Fibroblast of skin of left quadriceps (primary cell): ENCODE data around the gene DTNA.

Source experiments
- DNase-seq, 2 experiments: peaks; one replicate each; pipeline ENCODE4 v3.0.0-alpha.2; 2013; ENCODE audit warnings: low read depth in 2 of 2

Gene DTNA

DNA sequence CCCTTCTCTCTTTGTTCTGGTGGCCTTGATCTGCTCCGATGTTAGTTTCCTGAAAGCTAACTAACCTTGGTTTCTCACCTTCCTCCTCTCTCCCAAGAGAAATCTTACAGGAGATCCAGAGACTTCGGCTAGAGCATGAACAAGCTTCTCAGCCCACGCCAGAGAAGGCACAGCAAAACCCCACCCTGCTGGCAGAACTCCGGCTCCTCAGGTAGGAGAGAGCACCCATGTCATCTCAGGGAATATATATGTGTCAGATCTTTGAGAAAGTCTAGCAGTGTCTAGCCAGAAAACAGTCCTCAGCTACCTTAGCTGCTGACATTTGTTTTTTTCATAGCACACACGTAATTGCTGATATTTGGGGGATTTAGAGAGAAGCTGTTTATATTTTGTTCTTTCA lies 148.1 kb downstream of the DTNA start:
- no peak for DNase-seq

DNA sequence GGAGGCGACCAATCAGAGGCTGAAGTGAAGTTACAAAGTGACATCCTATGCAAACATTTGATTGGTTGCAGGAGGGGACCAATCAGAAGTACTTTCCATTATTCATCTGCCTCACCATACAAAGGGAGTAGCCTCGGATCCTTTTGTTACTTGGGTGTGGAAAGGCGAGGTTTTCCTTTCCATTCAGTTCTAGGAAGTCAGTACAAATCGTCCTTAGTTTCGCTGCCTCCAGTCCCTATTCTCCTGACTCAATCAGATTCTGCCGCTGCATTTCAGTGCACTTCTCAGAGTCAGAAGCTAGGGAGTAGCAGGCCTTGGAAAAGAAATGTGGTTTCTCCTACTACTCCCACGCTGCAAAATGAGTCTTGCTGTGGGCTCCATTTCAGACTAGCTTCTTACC lies 149.4 kb downstream of the DTNA start:
- no peak for DNase-seq

DNA sequence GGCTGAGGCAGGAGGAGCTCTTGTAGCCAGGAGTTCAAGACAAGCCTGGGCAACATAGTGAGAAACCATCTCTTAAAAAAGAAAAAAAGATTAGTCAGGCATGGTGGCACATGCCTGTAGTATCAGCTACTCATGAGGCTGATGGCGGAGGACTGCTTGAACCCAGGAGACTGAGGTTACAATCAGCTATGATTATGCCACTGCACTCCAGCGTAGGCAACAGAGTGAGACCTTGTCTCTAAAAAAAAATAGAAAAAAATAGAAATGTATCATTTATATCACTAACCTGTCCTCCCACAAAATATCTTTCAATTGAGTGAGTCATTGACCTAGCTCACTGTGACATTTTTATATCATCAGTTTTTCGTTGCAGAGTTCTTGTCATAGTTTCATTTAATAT lies 152.5 kb downstream of the DTNA start:
- no peak for DNase-seq

DNA sequence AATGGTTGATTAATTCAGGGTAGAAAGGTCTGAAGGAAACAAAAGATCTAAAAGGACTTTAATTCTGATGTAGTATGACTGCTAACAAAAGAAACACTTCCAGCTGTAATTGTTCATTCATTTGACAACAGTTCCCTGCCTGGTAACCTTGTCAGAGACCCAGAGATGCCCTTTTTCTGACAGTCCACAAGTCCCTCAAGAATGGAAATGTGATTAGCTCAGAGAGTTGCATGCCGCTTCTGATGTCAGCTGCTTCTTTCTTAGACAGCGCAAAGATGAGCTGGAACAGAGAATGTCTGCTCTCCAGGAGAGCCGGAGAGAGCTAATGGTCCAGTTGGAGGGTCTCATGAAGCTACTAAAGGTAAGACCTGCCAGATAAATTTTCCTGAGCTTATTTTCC lies 153.6 kb downstream of the DTNA start:
- no peak for DNase-seq

DNA sequence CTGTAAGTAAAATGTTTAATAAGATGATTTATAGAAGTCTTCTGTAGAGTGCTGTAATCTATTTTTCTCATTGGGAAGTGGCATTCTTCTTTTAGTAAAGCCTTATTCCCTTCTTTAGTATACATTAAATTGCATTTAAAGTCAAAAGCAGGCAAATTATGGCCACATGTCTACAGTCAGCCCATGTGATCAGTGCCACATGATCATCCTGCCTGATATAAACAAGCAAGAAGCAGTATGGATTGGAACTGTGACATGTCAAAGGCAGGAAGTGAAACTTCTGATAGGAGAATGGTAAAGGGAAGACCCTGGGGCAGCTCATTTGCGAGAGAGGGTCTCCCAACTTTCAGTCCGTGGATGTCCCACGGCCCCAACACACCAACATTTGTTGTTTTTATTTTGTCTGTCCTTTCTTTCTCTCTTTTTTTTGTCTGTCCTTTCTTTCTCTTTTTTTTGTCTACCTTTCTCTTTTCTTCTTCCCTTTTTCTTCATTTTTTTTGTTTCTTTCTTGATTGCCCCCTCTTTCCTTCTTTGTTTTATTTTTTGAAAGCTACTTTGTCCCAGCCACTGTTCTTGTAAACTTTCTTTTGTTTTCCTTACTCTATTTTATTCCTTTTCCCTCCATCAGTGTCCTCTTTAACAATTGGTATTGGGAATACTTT lies 154.9 kb downstream of the DTNA start:
- DNase-seq = no peak

DNA sequence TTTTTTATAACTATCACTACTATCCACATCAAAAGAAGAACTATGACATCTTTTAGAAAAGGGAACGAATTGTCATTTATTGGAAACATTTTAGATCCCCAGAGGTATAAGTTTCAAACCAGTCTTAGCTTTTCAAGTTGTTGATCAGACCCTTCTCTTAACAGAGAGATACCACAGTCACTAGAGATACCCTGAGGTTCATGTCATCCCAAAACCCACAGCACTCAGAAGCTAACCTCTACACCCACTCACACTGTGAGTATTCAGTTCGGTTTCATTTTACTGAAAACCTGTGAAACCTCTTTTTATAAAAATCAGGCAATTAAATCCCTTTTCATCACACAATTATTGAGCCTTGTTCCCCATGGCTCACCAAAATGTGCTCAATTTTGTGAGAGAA lies 156.2 kb downstream of the DTNA start:
- no peak for DNase-seq

DNA sequence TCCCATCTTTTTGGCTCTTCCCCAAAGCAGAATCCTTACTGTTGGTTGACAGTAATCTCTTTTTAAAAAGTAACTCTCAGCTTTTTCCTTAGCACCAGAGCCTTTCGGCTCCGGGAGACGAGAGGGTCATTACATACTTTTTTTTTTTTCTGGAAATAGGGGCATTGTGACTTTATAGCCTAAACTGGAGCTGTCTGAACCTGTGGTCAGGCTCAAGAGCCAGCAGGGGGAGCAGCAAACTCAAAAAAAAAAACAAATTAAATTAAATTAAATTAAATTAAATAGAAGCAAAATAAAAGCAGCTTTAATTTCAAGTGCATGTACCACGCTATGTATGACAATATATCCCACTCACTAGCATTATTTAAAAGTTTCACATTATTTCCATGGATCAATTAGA lies 156.6 kb downstream of the DTNA start:
- DNase-seq = no peak

DNA sequence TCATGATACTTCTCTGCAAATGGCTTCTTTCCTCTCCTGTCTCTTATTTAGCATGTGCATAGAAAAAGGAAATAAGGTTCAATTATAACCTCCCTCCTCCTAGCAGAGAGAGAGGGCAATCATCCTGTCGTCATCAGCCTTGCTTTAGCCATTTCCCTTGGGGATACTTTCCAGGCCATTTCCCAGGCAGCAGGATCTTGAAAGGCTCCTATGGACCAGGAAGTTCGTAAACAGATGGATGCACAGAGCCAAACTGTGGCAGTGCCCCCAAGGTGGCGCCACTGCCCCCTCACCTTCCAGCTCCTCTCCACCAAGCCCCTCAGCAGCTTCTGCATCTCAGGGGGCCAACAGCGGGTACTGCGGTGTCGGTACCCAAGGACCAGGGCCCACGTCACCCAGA lies 157.4 kb downstream of the DTNA start:
- DNase-seq = no peak

DNA sequence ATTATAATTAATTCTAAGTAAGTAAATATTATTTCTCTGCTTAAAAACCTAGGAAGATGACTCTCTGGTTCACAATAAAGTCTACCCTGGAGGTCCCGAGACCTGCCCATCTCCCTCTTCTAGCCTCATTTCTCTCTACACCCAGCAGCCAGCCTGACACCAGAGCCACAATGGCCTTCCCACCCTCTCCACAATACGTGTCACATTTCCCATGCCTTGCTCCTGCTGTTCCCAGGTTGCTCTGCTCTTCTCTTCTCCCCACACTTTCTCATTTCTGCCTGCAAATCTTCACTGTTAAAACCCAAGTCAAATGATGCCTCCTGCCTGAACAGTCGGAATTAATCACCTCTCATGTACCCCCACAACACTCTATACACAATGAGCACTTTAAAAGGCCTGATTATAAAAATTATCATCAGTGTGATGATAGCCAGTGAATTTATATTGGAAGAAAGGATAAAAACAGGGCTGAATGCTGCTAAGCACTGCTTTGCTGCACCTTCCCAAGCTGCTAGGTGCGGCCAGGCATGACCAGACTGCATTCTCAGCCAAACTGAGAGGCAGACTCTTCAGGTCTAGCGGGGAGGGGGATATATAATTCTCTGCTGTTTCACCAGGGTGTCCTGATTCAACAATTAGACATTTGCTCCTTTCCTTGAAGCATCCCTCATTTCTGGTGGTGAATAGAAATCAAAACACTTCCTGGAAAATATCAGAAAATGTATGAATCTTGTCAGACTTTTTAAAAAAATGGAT lies 160.6 kb downstream of the DTNA start:
- no peak for DNase-seq

DNA sequence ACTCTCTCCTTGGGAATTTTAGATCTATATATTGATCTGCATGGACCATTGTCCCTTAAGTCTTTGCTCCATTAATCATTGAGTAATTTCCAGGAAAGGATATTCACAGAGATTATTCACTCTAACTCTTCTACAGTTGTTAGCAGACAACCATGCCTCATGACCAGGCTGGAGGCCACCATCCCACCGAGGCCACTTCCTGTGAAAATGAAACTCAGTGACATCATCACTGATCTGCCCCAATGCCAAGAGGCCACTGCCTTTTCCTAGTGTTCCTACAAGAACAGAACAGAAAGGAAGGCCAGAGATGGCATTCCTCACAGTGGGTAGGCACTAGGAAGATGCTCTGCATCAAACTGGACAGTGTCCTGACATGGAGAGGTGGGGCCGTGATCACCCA lies 161.3 kb downstream of the DTNA start:
- DNase-seq = no peak

DNA sequence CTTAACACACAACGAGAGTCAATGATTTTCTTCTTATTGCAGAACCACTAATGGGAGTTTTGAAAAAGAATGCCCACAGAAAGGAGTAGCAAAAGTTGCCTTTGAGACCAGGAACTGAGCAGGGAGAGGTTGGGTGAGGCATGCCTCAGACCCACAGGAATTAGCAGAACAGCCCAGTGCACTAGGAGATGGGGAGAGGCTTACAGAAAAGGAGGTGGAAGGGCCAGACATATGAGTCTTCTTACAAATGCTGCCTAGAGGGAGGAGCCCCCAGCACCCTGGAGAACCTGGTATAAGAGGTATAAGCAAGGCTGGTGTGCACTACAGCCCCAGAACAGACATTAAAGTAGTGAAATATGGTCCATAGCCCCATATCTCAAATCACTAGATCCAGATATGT lies 162.0 kb downstream of the DTNA start:
- no peak for DNase-seq

DNA sequence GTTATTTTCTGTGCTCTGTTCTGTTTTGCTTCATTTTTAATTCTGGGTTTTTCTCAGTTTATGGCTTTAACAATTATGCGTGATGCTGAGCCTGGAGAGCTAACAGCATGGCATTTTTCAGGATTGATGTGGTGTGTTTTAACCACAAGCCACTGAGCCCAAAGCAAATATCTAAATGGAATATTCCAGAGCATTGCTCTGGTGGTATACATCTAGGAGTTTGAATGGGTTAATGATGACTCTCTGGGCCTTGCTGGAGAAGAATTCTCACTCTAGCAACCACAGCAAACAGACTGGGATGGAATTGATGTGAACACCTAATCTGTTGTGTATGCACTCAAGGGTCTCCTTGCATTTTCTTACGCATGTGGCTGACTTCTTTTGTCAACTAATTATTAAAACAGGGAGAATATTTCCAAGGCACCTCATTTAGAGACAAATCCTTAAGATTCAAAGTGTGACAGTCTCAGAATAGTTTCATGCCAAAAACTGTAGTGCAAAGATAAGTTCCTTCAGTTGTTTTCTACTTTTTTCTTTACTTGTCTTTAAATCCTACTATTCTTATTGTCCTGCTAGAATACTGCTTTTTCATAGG lies 164.0 kb downstream of the DTNA start:
- DNase-seq = no peak

DNA sequence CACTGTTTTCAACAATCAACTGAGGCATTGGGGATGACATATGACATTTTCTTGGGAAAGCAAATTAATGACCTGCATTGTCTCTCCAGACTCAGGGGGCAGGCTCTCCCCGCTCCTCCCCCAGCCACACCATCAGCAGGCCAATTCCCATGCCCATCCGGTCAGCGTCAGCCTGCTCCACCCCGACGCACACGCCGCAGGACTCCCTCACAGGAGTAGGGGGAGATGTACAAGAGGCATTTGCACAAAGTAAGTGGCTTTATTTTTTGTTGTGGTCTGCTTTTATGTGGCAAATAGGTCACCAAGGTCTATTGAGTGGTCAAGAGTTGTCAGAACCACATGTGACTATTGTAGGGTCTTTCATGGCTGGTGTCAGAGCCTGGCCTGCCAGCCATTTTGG lies 165.1 kb downstream of the DTNA start:
- DNase-seq = no peak

DNA sequence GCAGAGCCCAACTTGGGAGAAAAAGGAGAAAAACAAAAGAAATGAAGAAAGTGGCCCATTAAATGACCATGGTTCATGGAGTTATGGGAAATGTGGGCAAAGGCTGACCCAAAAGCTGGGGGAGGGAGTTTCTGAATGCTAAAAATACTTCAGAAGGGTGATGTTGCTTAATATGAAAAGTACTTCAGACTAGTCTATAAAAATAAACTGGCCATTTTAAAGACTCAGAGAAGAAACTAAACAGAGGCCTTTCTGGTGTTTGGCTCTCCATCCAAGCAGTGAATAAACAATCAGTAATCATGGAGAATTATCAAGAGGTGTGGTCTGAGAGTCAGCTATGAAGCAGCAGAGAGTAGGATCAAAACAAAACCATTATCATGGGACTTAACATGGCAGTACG lies 170.3 kb downstream of the DTNA start:
- DNase-seq = no peak

DNA sequence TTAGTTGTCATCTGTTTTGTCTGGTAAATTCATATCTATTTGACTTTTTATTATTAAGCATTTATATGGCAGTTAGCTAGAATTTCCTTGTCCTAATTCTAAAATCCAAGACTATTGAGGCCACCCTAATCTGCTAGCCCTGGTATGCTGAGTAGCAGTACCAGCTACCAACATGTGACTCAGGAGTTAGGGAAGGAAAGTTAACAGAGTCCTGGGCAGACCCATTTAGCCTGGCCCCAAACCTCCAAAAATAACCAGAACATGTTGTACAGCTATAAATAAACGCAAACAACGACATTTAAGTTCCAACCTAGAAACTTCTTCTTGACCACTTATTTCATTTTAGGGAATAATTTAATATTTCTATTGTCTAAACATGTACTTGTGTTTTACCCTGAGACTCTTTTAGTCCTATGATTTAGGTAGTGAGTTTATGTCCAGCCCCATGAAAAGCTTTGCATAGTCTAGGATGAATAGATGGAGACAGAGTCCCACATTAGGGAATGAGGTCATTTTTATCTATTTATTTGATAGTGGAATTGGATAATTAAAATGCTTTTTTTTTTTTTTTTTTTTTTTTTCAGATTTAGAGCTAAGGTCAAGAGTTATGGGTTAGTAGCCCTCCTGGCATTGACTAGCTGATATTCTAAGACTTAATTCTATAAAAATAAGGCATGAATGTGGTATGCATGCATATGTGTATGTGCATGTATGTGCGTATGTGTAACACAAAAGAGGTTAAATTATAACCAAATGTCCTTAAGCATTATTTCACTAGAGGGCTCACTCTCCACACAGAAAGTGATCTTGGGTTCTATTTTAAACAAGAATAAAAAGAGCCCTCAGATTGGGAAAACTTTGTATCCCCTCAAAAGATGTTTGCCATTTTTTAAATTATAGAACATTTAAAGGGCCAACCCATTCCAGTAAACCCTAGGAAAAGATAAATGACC lies 171.1 kb downstream of the DTNA start:
- peak; percentile 7 to 8 for DNase-seq

DNA sequence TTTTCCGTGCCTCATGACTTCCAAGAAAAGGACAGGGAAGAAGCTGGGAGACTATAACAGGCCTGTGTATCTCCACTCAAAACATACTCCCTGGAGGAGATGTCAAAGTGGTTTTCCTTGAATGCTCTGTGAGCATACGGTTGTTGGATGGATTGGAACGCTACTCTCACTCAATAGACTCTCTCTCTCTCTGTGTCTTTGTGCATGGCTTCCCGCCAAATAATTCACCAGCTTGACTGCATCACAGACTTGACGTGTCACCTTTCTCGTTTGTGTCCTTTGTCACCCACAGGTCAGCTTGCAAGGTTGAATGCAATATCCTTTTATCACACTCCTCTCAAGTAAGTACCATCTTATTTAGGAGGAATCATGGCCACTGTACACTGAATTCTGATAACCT lies 174.3 kb downstream of the DTNA start:
- DNase-seq = no peak

DNA sequence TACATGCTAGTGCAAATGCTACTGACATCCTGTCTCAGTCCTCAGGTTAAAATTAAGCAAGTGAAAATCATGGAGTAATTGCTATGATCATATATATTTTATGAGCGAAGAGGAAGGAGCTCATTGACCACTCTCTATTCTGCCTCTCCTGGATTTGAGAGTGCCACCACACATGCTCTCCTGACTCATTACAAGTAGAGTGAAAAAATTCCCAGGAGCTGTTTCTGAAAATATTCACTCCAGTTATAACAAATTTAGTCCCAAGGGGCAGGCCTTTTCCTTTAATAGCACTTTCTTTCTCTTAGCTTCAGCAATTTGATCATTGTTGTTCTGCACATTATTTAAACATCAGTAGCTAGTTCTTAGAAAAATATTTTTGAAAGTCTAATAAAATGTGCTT lies 176.1 kb downstream of the DTNA start:
- no peak for DNase-seq

DNA sequence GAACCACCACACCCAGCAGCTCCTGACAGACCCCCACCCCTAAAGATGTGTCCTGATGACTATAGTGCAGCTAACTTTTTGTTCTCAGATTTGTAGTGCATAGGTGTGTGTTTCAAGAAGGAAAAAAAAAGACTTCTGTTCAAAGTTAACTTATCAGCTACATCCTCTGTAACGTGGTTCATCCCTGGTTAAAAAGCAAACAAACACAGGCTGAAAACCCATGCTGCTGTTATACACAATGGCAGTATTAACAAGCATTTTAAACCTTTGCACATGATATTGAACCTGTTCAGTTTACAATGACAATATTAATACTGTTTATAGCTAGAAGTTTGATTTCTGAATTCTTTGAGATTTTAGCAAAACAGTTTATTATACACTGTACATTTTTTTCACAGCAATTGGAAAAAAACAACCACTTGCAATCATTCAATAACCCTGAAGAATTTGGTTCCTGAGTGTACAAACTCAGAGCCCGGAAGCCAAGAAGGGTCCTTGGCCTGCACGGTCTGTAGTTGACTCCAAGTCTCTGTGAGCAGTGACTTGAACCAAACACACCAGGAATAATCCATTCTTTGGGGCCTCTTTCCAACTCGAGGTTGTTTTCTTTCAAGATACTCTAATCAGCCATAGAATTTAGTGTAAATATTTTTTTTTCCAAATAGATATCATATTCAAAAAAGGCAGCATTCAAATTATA lies 177.9 kb downstream of the DTNA start:
- no peak for DNase-seq

DNA sequence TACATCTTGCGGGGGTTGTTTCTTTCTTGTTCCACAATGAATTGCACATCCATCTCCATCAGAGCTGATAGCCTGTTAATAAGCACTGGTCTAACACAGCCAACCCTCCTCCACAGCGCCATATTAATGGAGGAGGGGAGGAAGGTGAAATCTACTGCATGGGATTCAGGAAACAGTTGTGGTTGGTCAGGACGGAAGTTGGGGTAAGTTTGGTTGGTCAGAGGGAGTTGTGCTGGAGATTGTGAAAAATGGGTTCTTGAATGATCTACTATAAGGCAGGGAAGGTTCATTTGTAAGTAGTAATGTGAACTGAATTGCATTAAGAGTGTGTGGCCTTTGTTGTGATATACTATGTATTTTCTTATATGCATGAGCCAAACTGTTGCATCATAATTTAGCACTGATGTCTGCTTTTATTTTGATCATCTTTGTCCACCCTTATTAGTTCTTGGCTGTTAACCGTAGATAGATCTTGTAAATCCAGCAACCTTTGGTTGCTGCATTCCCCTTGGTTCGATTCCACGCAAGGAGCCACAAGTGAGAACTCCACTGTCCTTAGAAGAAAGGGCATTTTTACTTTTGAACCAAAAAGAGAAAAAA lies 180.5 kb downstream of the DTNA start:
- DNase-seq = no peak

DNA sequence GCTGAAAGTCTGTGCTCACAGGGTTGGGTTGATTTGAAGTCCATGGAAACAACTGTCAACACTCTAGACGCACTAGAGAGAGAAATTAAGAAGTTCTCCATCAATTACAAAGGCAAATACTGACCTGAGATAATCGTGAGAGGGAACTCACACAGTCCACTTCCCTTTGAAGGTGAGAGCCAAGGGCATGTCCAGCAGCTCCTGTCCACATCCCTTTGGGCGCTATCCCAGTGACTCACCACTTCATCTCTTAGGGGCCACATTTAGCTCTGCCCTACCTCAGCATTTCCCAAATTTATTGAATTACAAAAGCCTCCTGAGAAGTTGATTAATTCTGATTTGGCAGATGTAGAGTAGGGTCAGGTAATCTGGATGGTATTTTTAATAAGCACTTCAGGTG lies 182.3 kb downstream of the DTNA start:
- no peak for DNase-seq

DNA sequence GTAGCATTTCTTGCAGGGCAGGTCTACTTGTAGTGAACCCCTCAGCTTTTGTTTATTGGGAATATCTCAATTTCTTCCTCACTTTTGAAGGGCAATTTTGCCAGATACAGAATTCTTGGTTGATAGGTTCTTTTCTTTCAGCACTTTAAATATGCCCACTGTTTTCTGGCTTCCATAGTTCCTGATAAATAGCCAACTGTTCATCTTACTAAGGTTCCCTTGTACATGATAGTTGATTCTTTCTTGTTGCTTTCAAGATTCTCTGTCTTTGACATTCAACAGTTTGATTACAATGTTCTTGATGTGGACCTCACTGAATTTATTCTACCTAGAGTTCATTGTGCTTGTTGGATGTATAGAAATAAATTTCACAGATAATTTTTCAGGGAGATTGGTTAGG lies 183.1 kb downstream of the DTNA start:
- DNase-seq = no peak
